IMR-90 (cell line): ENCODE results near the gene MSRB1. TPM values are rescaled to one million over a fixed set of nuclear protein-coding genes. Genes with fewer than 3 reads are reported as not detected.

Experiments
- ATAC-seq: fragments of 200-7000 bp; cut with Tn5 transposase; 2 replicates; pipeline ENCODE4 v1.9.1; 2020; ENCODE audit warnings: low read depth, mild to moderate bottlenecking, moderate library complexity
- BruUV-seq: library from RNA; stranded (reverse); fragments of 400-500 nt; replicated peaks from 2 replicates; lab custom pipeline; 2021; lab: Mats Ljungman, UMichigan
- CTCF ChIA-PET: fragments of 300-600 bp; formaldehyde crosslinking; extraction: SDS; loops from one replicate; lab custom pipeline; 2021; ENCODE audit warnings: antibody characterized with exemption; lab: Yijun Ruan, JAX
- POLR2A ChIA-PET: fragments of 300-600 bp; sonication (Branson Sonifier 250); formaldehyde crosslinking; loops from one replicate; lab custom pipeline; 2022; ENCODE audit warnings: antibody characterized with exemption; ENCODE audit not compliant: unreplicated experiment; lab: Charles Lee
- DNase-seq: peaks from one replicate; pipeline ENCODE4 v3.0.0; 2013
- H2AFZ ChIP-seq: replicated peaks from 2 replicates; pipeline ENCODE3; 2013; ENCODE audit warnings: low read length, mild to moderate bottlenecking; ENCODE audit not compliant: poor library complexity
- H2AK5ac ChIP-seq: 2 replicates; pipeline ENCODE4 v1.6.1; 2013; ENCODE audit warnings: low read depth, low read length, inconsistent platforms
- H2AK9ac ChIP-seq: replicated peaks from 2 replicates; pipeline ENCODE3; 2013; ENCODE audit warnings: mild to moderate bottlenecking, low read depth, low read length, moderate library complexity; ENCODE audit not compliant: poor library complexity
- H2BK120ac ChIP-seq: 2 replicates; pipeline ENCODE4 v1.6.1; 2013; ENCODE audit warnings: low read depth, low read length, inconsistent platforms
- H2BK15ac ChIP-seq: 3 replicates; pipeline ENCODE4 v1.6.1; 2013; ENCODE audit warnings: low read depth, low read length, inconsistent platforms
- H2BK20ac ChIP-seq: 2 replicates; pipeline ENCODE4 v1.6.1; 2013; ENCODE audit warnings: low read depth, mild to moderate bottlenecking, inconsistent platforms, low read length, moderate library complexity
- H2BK5ac ChIP-seq: 2 replicates; pipeline ENCODE4 v1.6.1; 2013; ENCODE audit warnings: mild to moderate bottlenecking, low read depth, low read length, inconsistent platforms; ENCODE audit not compliant: poor library complexity, severe bottlenecking
- H3K14ac ChIP-seq: replicated peaks from 2 replicates; pipeline ENCODE4 v1.6.1; 2013; ENCODE audit warnings: low read depth, low read length, inconsistent platforms
- H3K18ac ChIP-seq: 2 replicates; pipeline ENCODE4 v1.6.1; 2013; ENCODE audit warnings: low read depth, low read length, control low read depth
- H3K23ac ChIP-seq: 2 replicates; pipeline ENCODE4 v1.6.1; 2013; ENCODE audit warnings: low read depth, low read length, inconsistent platforms
- H3K27ac ChIP-seq: 2 replicates; pipeline ENCODE4 v1.5.1; 2013; ENCODE audit warnings: mild to moderate bottlenecking, control low read depth, low read length; ENCODE audit not compliant: insufficient read depth
- H3K27me3 ChIP-seq: 2 replicates; pipeline ENCODE4 v1.6.1; 2013; ENCODE audit warnings: low read length; ENCODE audit not compliant: control insufficient read depth, insufficient read depth
- H3K36me3 ChIP-seq: 2 replicates; pipeline ENCODE4 v1.6.1; 2013; ENCODE audit warnings: low read length, mixed read lengths; ENCODE audit not compliant: control insufficient read depth, insufficient read depth
- H3K4ac ChIP-seq: 2 replicates; pipeline ENCODE4 v1.6.1; 2013; ENCODE audit warnings: low read depth, low read length, inconsistent platforms
- H3K4me1 ChIP-seq: 2 replicates; pipeline ENCODE4 v1.6.1; 2013; ENCODE audit warnings: low read length, mixed read lengths; ENCODE audit not compliant: control insufficient read depth, insufficient read depth
- H3K4me2 ChIP-seq: 2 replicates; pipeline ENCODE4 v1.6.1; 2013; ENCODE audit warnings: low read depth, mild to moderate bottlenecking, control low read depth, low read length, moderate library complexity
- H3K4me3 ChIP-seq: 2 replicates; pipeline ENCODE4 v1.5.1; 2013; ENCODE audit warnings: low read depth, mild to moderate bottlenecking, control low read depth, low read length, moderate library complexity; ENCODE audit not compliant: insufficient read depth
- H3K56ac ChIP-seq: 2 replicates; pipeline ENCODE4 v1.6.1; 2013; ENCODE audit warnings: low read length, inconsistent platforms; ENCODE audit not compliant: insufficient read depth; ENCODE audit errors: extremely low read depth
- H3K79me1 ChIP-seq, 2 experiments: 2 replicates each; pipeline ENCODE4 v1.6.1; 2013; ENCODE audit warnings: low read length in 2 of 2, inconsistent platforms in 1 of 2, low read depth in 1 of 2
- H3K9ac ChIP-seq: 2 replicates; pipeline ENCODE4 v1.6.1; 2013; ENCODE audit warnings: low read depth, low read length, control low read depth
- H3K9me1 ChIP-seq: 2 replicates; pipeline ENCODE4 v1.6.1; 2013; ENCODE audit warnings: low read length, inconsistent platforms; ENCODE audit not compliant: insufficient read depth
- H3K9me3 ChIP-seq: 2 replicates; pipeline ENCODE4 v1.6.1; 2013; ENCODE audit warnings: low read length; ENCODE audit not compliant: control insufficient read depth, insufficient read depth
- H4K20me1 ChIP-seq: 2 replicates; pipeline ENCODE4 v1.6.1; 2013; ENCODE audit warnings: low read length, inconsistent platforms; ENCODE audit not compliant: insufficient read depth
- H4K5ac ChIP-seq: 2 replicates; pipeline ENCODE4 v1.6.1; 2013; ENCODE audit warnings: mild to moderate bottlenecking, low read depth, low read length, control low read depth
- H4K8ac ChIP-seq, 2 experiments: 2 replicates each; pipeline ENCODE4 v1.6.1; 2013; ENCODE audit warnings: low read depth in 2 of 2, low read length in 2 of 2, control low read depth in 1 of 2, inconsistent platforms in 1 of 2
- H4K91ac ChIP-seq: 2 replicates; pipeline ENCODE4 v1.6.1; 2013; ENCODE audit warnings: low read depth, low read length, inconsistent platforms; ENCODE audit not compliant: insufficient read depth
- BHLHE40 ChIP-seq: fragments of 150-350 bp; IDR thresholded peaks from 2 replicates; pipeline ENCODE4 v1.6.1; 2016; ENCODE audit warnings: mild to moderate bottlenecking, low read depth, low read length
- MAZ ChIP-seq: IDR thresholded peaks from 2 replicates; pipeline ENCODE4 v1.6.1; 2012; ENCODE audit warnings: low read depth, mild to moderate bottlenecking, low read length, improper control_type of control experiment, moderate library complexity, borderline replicate concordance
- NFE2L2 ChIP-seq: fragments of 150-350 bp; IDR thresholded peaks from 2 replicates; pipeline ENCODE4 v1.6.1; 2016; ENCODE audit warnings: low read depth, mild to moderate bottlenecking, low read length
- POLR2A ChIP-seq: IDR thresholded peaks from 2 replicates; pipeline ENCODE4 v1.6.1; 2012; ENCODE audit warnings: mild to moderate bottlenecking, low read depth, low read length
- RAD21 ChIP-seq: IDR thresholded peaks from 2 replicates; pipeline ENCODE4 v1.6.1; 2012; ENCODE audit warnings: low read length, improper control_type of control experiment
- WGBS, 2 experiments: methylation state at CpG; one replicate each; pipeline versions ENCODE4 v1.1.5 to v1.1.7; 2013; ENCODE audit warnings: missing lambda C conversion rate in 2 of 2; ENCODE audit not compliant: insufficient read length in 1 of 2; ENCODE audit errors: extremely low coverage in 2 of 2; 5-methylcytosine and 5-hydroxymethylcytosine counted together
- dilution Hi-C: fragments of 300-500 bp; cut with HindIII; formaldehyde crosslinking; loops from one replicate; pipeline ENCODE4 v1.14.3; 2018; ENCODE audit warnings: low sequenced_read_pairs; ENCODE audit not compliant: unreplicated experiment
- in situ Hi-C: fragments of 300-500 bp; cut with MboI; formaldehyde crosslinking; loops from 3 replicates; pipeline ENCODE4 v1.14.3; 2019; ENCODE audit warnings: low sequenced_read_pairs, inconsistent platforms, mixed read lengths
- intact Hi-C: fragments of 100-400 bp; cut with micrococcal nuclease; formaldehyde crosslinking; loops from 2 replicates; pipeline ENCODE4 v1.10.0; 2022
- polyA plus RNA-seq, 3 experiments: library from polyadenylated mRNA; depleted of rRNA; stranded (reverse); fragments of >200 nt; gene quantifications; 2 replicates each; pipeline ENCODE4 v1.2.3, GENCODE V29; 2012; ENCODE audit warnings: low replicate concordance in 1 of 3
- total RNA-seq: library from RNA; depleted of rRNA; stranded (reverse); fragments of >200 nt; gene quantifications from 2 replicates; pipeline ENCODE4 v1.2.3, GENCODE V29; 2012
- TF ChIP-seq, protein P1 (sequence below): conservative IDR thresholded peaks from 2 replicates; pipeline ENCODE4 v1.5.1; 2012; ENCODE audit warnings: mild to moderate bottlenecking, low read depth, low read length, improper control_type of control experiment

Gene MSRB1
- total and polyA plus RNA-seq, 2 of the 4 experiments (the other 2 are of a cell fraction), result 17.0 to 32.3 TPM

DNA sequence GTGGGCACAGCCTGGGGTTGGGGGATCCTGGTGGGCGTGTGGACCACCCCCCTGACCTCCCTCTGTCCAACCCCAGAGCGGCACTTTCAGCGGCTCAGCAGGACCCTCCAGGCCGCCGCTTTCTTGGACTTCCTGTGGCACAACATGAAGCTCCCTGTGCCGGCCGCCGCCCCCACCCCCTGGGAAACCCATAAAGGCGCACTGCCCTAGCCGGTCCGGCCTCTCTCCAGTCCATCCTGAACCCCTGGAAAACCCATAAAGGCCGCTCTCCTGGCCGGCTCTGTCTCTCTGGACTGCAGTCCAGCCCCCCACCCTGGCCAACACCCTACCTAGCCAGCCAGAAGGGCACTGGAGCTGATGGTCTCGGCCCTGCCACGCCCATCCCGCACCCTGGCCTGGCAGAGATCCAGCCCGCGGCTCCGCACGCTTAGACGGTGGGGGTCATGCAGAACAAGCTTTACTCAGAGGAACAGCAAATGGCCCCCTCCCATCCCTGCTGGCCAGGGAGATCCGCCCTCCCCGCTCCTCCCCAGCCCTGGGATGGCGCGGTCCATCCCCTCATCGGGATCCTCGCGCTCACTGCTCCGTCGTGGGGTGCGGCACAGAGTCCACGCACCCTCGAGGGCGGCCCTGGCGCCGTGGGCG, 35.6 kb upstream of the MSRB1 start:
- H4K20me1 ChIP-seq, result no peaks in the 10 kb centered on the region; the same call in none of the 2 replicates
- H2BK120ac ChIP-seq, result no peak overlapping the region
- H4K8ac ChIP-seq, result no peak overlapping the region
- no peak for ATAC-seq
- ChIA-PET CTCF (no interaction called here), POLR2A (no interaction called here)
- H2AFZ ChIP-seq, result no peak overlapping the region
- H3K4ac ChIP-seq, result no peak overlapping the region
- H3K36me3 ChIP-seq, result peaks cover 48% of the 10 kb centered on the region
- no peak overlapping the region for H2BK20ac ChIP-seq
- TF ChIP-seq MAZ (no peak), POLR2A (no peak), NFE2L2 (no peak), BHLHE40 (no peak), RAD21 (no peak)
- TF ChIP-seq, protein P1, sequence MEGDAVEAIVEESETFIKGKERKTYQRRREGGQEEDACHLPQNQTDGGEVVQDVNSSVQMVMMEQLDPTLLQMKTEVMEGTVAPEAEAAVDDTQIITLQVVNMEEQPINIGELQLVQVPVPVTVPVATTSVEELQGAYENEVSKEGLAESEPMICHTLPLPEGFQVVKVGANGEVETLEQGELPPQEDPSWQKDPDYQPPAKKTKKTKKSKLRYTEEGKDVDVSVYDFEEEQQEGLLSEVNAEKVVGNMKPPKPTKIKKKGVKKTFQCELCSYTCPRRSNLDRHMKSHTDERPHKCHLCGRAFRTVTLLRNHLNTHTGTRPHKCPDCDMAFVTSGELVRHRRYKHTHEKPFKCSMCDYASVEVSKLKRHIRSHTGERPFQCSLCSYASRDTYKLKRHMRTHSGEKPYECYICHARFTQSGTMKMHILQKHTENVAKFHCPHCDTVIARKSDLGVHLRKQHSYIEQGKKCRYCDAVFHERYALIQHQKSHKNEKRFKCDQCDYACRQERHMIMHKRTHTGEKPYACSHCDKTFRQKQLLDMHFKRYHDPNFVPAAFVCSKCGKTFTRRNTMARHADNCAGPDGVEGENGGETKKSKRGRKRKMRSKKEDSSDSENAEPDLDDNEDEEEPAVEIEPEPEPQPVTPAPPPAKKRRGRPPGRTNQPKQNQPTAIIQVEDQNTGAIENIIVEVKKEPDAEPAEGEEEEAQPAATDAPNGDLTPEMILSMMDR, result no peak
- no peak overlapping the region for H3K18ac ChIP-seq
- H2BK5ac ChIP-seq, result no peak overlapping the region
- H2AK9ac ChIP-seq, result no peak overlapping the region
- no peak overlapping the region for H3K56ac ChIP-seq
- no peak overlapping the region for H3K4me2 ChIP-seq
- peaks cover 31% of the 10 kb centered on the region; the same call in 1 of the 2 replicates for H3K27me3 ChIP-seq
- H2AK5ac ChIP-seq, result no peak overlapping the region
- peaks cover 0 to 8% of the 10 kb centered on the region in 2 experiments; a peak in 1 of 4 replicates for H3K79me1 ChIP-seq
- H3K27ac ChIP-seq, result no peak overlapping the region
- no peak overlapping the region for H4K91ac ChIP-seq
- no peak overlapping the region for H3K14ac ChIP-seq
- no TSS peak for BruUV-seq
- no peaks in the 10 kb centered on the region for H3K9me1 ChIP-seq
- H3K4me3 ChIP-seq, result no peak overlapping the region
- H3K9me3 ChIP-seq, result no peaks in the 10 kb centered on the region
- no peak overlapping the region for H2BK15ac ChIP-seq
- intact Hi-C loops, result no loop called here
- no peak overlapping the region for H3K9ac ChIP-seq
- H3K4me1 ChIP-seq, result no peaks in the 10 kb centered on the region
- no peak overlapping the region for H4K5ac ChIP-seq
- DNase-seq, result no peak
- dilution Hi-C loops, result no loop called here
- 93% methylated on average over 9 of the region's 37 CpGs; no CpG with 5 or more reads in 1 of the 2 experiments for WGBS, 2 experiments
- no peak overlapping the region for H3K23ac ChIP-seq
- in situ Hi-C loops, result no loop called here
